Neural progenitor cell (in vitro differentiated cells): ENCODE results near the gene MYO18B.

Experiments used
- EZH2 ChIP-seq: fragments of 200-600 bp; sonication (generic); IDR thresholded peaks from 2 replicates; pipeline ENCODE4 v1.6.1; 2017; ENCODE audit warnings: antibody characterized with exemption, mild to moderate bottlenecking, moderate library complexity
- TF ChIP-seq, protein P1 (sequence below): fragments of 200-600 bp; sonication (generic); IDR thresholded peaks from 2 replicates; pipeline ENCODE4 v1.5.1; 2017; ENCODE audit warnings: antibody characterized with exemption, mild to moderate bottlenecking

DNA sequence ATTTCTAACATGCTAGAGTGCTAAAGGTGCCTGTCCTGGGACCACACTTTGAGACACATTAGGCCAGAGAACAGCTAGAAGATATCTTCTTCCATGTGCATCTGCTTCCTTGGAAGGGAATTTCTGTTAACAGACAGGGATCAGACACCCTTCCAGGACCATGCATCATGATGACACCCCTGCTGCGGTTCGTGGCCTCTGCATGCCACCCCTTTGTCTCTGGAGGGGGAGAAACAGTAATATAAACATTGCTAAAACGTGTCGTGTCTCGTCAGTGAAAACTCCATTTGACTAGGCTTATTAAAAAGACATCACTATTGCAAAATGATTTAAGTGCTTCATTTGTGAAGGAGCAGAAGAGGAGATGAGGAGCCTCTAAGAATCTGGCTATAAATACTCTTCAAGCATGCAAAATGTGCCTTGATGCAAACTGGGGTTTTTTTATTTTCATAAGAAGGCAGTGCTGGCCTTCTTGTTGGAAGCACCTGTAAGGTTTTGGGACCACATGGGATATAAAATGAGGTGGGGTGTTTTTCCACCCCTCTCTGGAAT lies 141.6 kb downstream of the MYO18B start:
- TF ChIP-seq, protein P1, sequence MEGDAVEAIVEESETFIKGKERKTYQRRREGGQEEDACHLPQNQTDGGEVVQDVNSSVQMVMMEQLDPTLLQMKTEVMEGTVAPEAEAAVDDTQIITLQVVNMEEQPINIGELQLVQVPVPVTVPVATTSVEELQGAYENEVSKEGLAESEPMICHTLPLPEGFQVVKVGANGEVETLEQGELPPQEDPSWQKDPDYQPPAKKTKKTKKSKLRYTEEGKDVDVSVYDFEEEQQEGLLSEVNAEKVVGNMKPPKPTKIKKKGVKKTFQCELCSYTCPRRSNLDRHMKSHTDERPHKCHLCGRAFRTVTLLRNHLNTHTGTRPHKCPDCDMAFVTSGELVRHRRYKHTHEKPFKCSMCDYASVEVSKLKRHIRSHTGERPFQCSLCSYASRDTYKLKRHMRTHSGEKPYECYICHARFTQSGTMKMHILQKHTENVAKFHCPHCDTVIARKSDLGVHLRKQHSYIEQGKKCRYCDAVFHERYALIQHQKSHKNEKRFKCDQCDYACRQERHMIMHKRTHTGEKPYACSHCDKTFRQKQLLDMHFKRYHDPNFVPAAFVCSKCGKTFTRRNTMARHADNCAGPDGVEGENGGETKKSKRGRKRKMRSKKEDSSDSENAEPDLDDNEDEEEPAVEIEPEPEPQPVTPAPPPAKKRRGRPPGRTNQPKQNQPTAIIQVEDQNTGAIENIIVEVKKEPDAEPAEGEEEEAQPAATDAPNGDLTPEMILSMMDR = no peak
- no peak for TF ChIP-seq EZH2
